Fibroblast of villous mesenchyme (primary cell): ENCODE data around the gene SLC15A5. TPM values are rescaled to one million over a fixed set of nuclear protein-coding genes. Genes with fewer than 3 reads are reported as not detected.
A peak's percentile ranks its signal among the peaks of the same experiment; 100 is the strongest.

Experiments
- DNase-seq: peaks from one replicate; pipeline ENCODE4 v3.0.0-alpha.2; 2010; ENCODE audit warnings: low read depth
- H3K4me3 ChIP-seq: 2 replicates; pipeline ENCODE4 v1.5.1; 2011; ENCODE audit warnings: low read depth, mild to moderate bottlenecking, low read length
- total RNA-seq: library from RNA; depleted of rRNA; stranded (reverse); fragments of >200 nt; gene quantifications from 2 replicates; pipeline ENCODE4 v1.2.3, GENCODE V29; 2012
- TF ChIP-seq, protein P1 (sequence below): IDR thresholded peaks from 2 replicates; pipeline ENCODE4 v1.5.1; 2012; ENCODE audit warnings: low read depth, mild to moderate bottlenecking, low read length; ENCODE audit not compliant: insufficient read depth

Gene SLC15A5
- total RNA-seq, 1 donor: not detected

DNA sequence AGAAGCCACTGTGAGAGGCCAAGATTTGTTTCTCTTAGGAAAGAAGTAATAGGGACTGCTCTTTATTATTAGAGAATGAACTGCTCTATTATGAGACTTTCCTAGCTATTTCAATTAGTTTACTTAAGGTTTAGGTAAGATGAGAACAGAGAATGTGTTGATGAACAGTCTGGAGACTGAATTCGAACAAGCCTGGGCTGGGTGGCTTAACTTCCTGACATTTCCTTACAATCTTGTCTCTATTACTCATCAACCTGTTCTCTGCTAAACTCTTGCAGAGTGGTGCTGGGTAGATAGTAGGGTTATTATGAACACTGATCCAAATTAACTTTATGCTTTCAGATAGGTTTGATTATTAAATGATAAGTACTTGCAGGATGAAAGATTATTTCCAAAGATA is 31.2 kb downstream of the SLC15A5 start:
- no peak for DNase-seq
- H3K4me3 ChIP-seq: no peak overlapping the region
- TF ChIP-seq, protein P1, sequence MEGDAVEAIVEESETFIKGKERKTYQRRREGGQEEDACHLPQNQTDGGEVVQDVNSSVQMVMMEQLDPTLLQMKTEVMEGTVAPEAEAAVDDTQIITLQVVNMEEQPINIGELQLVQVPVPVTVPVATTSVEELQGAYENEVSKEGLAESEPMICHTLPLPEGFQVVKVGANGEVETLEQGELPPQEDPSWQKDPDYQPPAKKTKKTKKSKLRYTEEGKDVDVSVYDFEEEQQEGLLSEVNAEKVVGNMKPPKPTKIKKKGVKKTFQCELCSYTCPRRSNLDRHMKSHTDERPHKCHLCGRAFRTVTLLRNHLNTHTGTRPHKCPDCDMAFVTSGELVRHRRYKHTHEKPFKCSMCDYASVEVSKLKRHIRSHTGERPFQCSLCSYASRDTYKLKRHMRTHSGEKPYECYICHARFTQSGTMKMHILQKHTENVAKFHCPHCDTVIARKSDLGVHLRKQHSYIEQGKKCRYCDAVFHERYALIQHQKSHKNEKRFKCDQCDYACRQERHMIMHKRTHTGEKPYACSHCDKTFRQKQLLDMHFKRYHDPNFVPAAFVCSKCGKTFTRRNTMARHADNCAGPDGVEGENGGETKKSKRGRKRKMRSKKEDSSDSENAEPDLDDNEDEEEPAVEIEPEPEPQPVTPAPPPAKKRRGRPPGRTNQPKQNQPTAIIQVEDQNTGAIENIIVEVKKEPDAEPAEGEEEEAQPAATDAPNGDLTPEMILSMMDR: no peak

GRCh38 chr12:16245209-16245608 is 32.3 kb downstream of the SLC15A5 start:
- DNase-seq: no peak
- TF ChIP-seq, protein P1: no peak
- H3K4me3 ChIP-seq: no peak overlapping the region

DNA sequence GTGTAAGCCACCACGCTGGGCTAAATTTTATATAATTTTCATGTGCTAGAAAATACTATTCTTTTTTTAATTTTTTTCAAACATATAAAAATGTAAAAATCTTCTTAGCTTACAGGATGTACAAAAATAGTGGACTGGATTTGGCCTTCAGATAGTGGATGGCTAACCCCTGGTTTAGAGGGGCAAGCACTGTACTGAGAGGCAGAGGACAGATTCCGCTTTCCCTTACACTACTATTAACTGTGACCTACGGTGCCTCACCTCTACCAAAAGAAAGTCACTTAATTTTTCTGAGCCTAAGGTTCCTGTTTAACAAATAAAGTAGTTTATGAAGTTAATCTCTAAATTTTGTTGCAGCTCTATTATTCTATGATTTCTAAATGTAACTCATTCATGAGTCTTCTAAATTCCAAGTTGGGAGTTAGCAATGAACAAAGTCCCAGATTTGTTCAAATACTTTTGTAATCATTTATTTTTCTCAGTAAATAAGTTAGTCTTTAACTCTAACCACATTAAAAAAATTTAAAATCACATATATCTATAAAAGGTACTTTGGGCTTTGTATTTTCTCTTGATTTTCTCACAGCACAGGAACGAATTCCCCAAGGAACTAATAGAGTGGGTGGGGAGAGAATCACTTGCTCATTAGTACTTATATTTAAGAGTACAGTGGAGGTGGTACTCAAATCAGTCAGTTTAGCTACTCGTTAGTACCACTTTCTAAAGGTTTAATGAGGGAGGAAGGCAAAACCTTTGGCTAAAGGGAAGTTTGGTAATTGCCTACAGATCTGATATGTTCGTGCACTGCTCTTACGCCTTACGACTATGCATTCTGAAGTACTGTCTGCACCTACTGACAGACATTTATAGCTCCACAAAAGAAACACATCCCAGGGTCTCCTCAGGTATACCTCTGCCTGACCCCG is 33.7 kb downstream of the SLC15A5 start:
- TF ChIP-seq, protein P1: no peak
- no peak overlapping the region for H3K4me3 ChIP-seq
- DNase-seq: no peak

DNA sequence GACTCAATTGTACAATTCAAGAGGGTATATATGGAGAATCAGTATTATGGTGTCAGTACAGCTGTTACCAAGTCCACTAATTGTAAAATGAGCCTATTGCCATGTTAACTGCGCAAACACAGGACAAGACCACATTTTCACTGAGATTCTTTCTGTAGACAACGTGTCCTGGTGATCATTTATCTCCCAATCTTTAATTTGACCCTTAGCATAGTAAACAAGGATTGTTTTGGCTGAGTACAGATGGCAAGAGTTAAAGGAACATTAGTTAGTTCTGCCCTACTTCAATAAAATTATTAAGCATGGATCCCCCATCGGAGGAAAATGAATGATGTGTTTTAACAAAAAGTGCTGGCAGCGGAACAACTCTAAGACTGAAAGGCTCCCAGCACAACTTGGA is 36.1 kb downstream of the SLC15A5 start:
- TF ChIP-seq, protein P1: no peak
- no peak overlapping the region for H3K4me3 ChIP-seq
- no peak for DNase-seq

DNA sequence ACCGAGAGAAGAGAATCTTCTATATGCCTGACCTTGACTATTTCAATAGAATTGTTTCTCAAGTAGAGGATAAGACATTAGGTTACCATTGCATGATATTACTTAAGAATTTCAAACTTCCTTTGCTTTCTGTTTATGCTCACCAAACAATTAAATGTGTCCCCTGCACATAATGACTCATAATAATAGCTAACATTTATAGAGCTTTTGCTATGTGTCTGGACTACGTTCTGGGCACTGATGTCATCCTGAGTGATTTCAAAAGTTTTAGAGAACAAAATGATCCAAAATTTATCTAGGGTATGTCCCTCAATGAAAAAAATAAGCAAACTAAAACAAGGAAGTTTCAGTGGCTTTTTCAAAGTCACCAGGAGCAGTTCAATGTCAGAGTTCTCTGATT is 38.8 kb downstream of the SLC15A5 start:
- TF ChIP-seq, protein P1: no peak
- peak; percentile 18 for DNase-seq

GRCh38 chr12:16229676-16230075 is 47.8 kb downstream of the SLC15A5 start:
- no peak overlapping the region for H3K4me3 ChIP-seq
- no peak for DNase-seq

More for the DNA sequence above, 38.8 kb downstream of the SLC15A5 start:
- no peak overlapping the region for H3K4me3 ChIP-seq

More at GRCh38 chr12:16229676-16230075, 47.8 kb downstream of the SLC15A5 start:
- TF ChIP-seq, protein P1: no peak
